HG03442 (cell line): ENCODE measurements around the gene ANKLE2.
"Not testable (repeated sequence)": the region's sequence is repeated elsewhere in the genome, so short reads cannot be mapped to it uniquely, and the experiment has no call there.

ENCODE experiments used
- ATAC-seq: cut with Tn5 transposase; IDR thresholded peaks from one replicate; pipeline ENCODE4 v1.9.1; 2021; ENCODE audit warnings: mild to moderate bottlenecking, moderate library complexity; ENCODE audit not compliant: unreplicated experiment

Gene ANKLE2

DNA sequence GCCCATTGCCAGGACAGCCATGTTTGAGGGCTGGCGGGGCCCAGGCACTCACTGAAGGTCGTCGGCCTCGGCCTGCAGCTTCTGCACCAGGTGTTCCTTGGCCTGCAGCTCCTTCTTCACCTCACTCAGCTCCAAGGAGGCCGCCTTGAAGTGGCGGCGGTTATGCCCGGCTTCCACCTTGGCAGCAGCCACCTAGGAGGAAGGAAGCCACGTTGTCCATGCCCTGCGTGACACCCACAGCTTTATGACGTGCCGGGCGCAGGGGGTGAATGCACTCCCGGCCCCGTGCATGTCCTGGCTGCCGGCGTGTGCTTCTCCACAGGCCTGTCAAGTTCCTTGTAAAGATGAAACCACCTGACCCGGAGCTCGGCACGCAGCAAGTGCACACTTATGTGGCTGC is 16.0 kb upstream of the ANKLE2 start:
- no peak for ATAC-seq

DNA sequence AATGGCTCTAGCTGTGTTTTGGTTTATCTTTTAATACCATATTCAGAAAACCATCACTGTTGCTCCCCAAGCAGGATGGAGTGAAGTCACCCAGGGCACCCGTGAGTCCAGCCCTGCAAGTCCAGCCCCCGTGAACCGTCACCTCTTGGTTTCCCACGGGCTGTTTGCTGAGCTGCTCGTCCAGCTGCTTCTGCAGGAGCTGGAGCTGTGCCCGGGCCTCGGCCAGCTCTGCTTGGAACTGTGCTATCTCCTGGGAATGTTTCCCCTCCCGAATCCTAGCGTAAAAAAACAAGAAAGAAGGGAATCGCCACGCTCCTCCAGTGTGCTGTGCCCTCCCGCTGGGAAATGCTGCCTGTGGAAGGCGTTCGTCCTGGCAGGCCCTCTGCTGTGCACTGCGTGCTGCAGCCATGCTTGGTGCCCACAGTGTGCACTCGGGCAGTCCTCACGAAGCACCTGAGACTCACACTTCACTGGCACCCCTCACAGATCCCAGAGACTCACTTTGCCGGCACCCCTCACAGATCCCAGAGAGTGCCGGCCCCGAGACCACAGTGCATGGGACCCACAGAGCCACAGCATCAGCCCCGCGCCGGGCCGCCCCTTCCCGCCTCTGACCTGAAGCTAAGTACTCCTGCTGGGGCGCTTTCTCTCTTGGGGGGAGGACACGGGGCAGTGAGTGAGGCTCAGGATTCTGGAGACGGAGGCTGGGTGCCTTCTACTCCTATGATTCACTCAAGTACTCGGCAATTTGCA is 15.4 kb upstream of the ANKLE2 start:
- ATAC-seq, result no peak

DNA sequence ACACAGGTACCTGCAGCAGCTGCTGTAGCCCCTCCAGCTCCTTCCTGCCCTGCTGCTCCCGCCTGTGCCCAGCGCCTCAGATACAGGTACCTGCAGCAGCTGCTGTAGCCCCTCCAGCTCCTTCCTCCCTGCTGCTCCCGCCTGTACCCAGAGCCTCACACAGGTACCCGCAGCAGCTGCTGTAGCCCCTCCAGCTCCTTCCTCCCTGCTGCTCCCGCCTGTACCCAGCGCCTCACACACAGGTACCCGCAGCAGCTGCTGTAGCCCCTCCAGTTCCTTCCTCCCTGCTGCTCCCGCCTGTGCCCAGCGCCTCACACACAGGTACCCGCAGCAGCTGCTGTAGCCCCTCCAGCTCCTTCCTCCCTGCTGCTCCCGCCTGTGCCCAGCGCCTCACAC is 14.6 kb upstream of the ANKLE2 start:
- ATAC-seq, result not testable (repeated sequence)

DNA sequence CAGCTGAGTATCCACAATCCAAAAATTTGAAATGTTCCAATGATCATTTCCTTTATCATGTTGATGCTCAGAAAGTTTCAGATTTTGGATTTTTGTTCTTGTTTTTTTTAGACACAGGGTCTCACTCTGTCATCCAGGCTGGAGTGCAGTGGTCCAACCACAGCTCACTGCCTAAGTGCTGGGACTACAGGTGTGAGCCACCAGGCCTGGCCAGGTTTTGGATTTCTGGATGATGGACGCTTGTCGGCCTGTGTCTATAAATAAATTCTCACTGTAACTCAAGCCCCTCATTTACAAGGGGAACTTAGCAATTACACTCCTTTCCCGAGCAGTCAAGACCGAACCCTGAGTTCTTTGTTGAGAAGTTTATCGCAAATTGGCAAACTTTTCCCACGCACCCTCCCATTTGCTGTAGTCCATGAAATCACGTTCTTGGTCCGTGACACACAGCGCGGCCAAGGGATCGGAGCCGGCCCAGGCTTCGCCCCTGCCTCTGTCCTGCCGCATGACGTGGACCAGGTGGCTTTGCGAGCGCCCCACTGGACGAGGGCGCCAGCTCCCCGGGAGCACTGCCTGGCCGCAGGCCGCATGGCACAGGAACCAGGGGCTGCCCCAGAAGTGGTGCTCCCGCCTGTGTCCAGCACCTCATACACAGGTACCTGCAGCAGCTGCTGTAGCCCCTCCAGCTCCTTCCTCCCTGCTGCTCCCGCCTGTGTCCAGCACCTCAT is 14.0 kb upstream of the ANKLE2 start:
- ATAC-seq, result no peak

DNA sequence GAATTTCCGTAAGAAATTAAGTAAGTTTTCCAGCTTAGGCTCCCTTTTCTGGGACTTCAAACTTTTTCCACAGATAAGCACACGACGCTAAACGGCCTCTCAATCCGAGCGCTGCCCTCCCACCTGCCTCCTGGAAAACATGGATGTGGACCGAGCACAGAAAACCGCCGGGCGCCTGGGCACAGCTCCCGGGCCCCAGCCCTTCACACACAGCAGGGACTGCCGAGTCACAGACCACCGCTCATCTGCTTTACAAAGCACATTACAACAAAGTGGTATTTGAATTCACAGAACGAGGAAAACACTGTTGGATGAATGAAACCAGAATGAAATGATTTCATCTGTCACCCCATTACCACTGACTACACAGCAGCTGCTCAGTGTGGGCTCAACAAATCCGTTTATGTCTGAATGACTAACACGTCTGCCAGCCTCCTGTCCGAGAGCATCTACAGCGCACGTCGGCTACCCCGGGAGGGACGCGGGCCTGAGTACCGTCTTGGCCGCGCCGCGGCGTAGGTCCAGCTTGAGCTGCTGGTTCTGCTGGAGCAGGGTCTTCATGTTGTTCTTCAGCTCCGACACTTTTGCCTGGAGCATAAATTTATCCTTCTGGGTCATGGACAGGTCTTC is 13.1 kb upstream of the ANKLE2 start:
- ATAC-seq, result no peak

DNA sequence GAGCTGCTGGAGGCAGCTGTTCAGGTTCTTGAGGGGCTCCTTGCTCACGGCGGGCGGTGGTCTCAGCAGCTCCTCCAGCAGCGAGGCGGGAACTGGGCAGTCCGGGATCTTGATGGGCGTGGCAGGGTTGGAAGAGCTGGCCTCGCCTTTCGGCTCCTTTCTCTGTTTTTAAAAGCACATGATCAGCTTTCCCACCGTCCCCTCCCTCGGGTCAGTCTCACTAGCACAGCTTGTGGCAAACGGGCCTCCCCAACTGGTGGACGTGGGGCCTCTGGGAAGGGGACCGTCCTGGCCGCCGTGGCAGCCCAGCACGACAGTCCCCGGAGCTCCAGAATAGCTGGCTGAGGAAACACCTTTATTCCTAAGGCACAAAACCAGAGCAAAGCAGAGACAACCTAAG is 12.5 kb upstream of the ANKLE2 start:
- no peak for ATAC-seq

DNA sequence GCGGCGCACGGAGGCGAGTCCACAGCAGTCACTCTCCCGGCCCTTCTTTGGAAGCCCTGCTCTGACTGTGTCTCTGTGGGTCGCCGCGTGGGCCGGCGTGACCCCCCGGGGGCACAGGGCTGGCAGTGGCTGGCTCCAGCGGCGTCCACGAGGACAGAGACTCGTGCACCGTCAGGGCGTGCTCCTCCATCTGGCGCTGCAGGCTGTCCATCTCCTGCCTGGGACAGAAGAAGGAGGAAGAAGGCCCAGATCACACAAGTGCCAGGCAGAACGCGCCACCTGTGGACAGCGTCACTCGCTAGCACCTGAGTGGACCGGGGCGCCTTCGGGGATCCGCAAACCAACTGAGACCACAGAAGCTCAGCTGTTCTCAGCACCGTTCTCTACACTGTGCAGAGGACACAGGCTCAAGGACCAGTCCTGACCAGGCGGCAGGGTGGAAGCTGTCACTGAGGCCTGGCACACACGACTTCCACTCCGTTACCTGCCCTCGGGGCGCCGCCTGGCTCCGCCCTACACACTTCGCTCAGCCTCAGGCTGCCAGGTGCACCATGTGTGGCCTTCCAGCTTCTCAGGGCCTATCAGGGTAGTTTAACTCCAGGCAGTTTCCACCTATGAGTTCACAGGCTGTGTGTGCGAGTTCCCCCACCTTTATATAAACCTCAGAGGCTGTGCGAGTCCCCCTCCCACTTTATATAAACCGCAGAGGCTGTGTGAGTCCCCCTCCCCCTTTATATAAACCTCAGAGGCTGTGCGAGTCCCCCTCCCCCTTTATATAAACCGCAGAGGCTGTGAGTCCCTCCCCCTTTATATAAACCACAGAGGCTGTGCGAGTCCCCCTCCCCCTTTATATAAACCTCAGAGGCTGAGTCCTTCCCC is 11.7 kb upstream of the ANKLE2 start:
- ATAC-seq, result no peak

DNA sequence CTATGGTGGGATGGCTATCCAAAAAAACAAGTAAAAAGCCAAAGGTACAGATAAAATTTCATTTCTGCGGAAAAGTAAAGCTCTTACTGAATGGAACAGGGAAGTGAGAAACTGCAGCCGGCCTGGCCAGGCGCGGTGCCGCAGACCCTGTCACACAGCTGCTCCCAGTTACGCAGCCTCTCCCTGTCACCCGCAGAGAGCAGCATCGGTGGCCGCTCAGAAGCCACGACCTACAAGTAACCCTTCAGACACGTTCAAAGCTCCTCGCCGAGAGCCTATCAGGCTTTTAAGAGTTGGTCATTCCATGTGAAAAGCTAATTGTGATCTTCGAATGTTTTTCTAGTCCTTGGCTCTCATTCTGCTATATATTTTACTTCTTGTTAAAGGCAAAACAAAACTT is 11.0 kb upstream of the ANKLE2 start:
- ATAC-seq, result peak; percentile 45

DNA sequence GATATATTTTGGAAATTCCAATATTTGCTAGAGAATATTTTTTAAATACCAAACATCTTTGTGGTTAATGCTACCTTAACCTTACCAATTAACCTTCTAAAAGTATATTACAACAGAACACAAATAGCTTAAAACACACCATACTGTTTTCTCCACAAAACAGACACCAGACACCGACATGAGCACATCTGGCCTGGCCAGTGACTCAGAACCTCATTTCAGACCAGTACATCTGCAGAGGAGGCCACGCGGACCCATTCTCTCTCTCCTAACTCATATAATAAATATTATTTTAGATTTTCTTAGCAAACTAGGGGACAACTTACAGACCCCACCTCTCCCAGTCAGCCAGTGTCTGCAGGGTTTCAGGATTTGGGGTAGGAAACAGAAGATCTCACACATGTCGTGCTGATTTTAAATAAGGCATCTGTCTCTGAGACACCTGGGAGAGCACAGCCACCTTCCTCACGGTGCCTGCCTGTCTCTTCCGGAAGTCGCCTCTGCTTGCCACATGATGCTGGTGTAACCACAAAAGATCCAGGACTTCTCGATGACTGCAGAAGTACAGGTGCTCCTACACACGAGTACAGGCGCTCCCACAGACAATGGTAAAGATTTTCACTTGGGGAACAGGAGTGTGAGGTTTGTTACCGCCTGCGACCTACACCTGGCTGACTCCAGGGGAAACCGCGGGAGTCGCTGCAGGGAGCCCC is 9.7 kb upstream of the ANKLE2 start:
- peak; percentile 34 for ATAC-seq

DNA sequence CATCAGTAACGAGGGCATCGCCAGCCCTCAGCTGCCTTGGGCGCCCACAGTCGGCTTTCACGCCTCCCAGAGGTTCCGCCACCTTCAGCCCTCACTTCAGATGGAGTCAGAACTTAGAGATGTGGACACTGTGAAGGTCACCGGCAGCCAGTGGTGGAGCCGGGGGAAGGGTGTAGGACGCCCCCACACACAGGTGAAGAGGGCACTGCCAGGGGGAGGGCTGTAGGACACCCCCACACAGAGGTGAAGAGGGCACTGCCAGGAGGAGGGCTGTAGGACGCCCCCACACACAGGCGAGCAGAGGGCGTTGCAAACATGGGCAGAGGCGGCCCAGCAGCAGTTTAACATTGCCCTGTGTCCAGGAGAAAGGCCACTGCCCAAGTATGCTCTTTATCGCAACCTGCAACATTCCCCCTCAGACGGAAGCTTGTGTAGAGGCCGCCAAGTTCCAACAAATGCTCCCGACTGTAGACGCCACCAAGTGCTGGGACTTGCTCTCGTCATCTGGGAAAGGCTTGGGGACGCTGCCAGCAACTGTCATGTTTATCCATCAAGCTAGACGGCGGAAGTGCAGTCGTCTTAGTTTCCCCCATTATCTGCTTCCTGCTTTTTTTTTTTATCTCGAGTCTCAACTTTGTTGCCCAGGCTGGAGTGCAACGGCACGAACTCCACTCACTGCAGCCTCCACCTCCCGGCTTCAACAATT is 4.9 kb upstream of the ANKLE2 start:
- ATAC-seq, result no peak

DNA sequence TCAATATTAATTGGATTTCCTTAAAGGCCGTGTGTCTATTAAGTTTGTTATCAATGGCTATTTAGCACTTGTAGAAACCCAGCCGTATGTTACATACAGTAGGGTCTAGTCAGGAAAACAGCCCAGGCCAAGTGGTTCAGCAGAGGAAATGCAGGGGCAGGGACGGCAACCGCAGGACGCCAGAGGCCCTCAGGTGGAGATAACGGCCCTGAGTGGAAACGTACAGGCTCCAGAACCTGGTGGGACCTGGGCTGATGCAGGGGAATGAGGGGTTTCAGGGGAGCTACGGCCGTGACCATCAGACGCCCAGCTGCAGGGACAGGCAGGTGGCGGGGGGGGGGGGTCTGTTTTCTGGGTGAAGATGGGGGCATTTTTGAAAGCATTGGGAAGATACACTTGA is 3.7 kb upstream of the ANKLE2 start:
- no peak for ATAC-seq

DNA sequence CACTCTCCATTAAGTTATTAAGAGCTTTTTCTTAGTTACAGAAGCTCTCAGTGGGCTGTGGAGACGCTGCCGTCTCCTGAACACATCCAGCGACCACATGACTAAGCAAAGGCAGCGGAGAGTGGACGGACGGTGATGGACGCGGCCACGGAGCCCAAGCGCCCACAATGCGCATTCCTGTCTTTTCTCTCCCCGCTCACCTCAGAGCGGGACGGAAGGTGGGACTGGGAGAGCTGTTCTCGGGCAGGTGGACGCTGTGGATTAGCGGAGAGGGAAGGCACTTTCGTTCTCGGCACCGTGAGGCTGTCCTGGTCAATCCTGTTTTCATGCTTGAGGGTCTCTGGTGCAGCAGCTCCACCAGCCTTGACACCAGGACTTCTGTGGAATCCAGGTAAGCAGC is 2.6 kb upstream of the ANKLE2 start:
- no peak for ATAC-seq

DNA sequence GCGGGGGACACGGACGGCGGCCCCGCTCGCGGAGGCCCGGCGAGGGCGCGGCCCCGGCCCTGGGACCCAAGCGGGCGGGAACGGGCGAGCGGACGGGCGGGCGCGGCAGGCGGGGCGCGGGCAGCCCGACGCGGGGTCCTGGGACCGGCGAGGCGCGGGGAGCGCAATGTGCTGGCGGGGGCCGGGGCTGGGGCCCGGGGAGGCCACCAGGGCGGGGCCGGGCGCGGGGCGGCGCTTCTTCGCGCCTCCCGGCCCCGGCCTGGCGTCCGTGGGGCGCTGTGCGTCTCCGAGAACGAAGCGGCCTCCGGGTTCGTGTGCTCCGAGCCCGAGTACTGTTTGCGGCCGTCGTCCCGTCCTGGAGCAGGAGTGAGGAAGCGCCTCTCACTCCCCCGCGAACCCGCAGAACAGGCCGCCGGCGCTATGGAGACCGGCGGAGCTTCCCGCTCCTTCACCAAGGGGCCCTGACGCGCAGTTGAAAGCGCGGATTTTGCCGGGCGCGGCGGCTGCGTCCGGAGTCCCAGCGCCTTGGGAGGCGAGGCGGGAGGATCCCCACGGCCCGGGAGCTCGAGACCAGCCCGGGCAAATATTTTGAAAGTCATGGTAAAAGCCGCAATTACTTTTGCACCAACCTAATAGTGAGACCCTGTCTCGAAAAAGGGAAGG is 420 bp upstream of the ANKLE2 start:
- ATAC-seq, result peak; percentile 66

DNA sequence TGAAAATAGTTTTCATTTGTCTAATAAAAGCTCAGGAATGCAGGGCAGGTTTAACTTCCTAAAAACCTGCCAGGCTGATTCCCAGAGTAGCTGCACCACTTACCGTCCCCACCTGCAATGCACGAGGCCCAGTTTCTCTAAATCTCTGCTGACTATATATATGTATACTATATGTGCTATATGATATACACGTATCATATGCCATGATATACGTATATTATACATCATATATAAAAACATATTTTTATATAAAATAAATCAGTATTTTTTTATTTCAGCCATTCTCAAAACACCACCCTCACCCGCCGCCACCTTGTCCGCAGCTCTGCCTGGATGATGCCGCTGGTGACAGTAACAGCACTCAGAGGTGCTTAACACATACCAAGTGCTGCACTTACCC is 2.3 kb downstream of the ANKLE2 start:
- no peak for ATAC-seq

DNA sequence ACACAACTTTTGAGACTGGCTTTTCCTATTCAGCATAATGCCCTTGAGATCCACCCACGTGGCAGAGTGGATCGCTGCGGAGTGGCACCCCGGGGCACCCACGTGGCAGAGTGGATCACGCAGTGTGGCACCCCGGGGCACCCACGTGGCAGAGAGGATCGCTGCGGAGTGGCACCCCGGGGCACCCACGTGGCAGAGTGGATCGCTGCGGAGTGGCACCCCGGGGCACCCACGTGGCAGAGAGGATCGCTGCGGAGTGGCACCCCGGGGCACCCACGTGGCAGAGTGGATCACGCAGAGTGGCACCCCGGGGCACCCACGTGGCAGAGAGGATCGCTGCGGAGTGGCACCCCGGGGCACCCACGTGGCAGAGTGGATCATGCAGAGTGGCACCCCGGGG is 2.8 kb downstream of the ANKLE2 start:
- not testable (repeated sequence) for ATAC-seq

DNA sequence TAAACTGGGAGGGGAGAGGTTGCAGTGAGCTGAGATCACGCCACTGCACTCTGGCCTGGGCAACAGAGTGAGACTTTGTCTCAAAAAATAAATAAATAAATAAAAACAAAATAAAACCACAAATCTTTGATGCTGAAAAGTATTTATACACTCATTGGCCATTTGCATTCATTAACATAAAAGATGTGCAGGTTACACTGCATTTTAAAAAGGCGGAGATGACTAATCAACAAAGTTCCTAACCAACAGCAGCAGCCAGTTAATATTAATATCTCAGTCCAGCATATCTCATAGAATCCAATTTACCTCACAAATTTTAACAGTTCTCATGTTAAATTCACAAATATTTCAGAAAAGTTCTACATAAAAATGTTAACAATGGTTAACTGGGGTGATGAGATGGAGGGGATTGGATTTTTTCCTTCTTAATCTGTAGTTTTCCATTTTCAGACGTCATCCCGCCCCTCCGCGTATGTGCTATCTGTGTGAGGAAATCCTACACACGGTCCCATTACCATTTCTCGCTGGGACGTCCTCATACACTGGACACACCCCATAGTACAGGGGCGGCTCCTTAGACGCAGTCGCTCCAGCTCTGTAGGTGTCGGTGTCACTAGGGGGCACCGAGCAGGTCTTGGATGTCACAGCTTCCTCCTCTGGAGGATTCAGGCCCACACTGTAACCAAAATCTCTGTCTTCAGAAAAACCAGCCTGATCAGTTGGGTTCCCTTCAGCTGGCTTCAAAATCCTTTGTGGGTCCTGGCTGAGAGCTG is 7.3 kb downstream of the ANKLE2 start:
- ATAC-seq, result no peak

DNA sequence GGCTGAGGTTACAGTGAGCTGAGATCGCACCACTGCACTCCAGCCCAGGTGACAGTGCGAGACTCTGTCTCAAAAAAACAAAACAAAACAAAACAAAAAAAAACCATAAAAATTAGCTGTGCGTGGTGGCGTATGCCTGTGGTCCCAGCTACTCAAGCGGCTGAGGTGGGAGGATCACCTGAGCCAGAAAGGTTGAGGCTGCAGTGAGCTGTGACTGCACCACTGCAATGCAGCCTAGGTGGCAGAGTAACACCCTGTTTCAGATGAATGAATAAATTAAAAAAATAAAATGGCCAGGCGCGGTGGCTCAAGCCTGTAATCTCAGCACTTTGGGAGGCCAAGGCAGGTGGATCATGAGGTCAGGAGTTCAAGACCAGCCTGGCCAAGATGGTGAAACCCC is 8.0 kb downstream of the ANKLE2 start:
- not testable (repeated sequence) for ATAC-seq

DNA sequence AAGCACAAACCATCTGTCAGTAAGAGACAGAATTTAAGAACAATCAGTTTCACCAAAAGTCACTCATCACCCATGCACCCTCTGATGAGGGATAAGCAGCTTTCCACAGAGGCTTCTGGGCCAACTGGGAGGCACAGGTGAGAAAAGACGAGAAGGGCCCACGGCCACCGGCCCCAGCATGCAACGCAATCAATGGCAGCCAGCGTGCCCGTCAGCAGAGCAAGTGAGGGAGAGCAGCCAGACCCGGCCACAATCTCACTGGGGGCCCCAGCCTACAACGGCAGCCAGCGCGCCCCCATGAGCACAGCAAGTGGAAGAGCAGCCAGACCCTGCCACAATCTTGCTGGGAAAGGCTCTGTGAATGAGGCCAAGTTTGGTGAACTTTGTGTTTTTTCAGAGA is 13.3 kb downstream of the ANKLE2 start:
- no peak for ATAC-seq

DNA sequence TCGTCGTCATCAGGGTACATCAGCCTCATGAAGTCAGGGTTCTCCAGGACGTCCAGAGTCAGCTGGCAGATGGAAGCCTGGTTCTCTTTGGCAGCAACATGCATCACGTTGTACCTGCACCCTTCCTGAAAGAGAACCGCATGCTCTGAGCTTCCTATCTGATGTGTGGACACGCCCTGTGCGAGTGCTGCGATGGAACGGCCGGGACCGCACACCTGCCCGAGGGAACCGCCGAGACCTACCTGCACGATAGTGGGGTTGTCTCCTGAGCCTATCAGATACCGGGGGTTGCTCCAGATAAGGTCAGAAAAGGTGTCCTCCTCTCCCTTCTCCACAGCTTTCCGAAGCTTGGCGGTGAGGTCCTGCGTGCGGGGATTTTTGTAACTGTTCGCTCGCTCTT is 13.7 kb downstream of the ANKLE2 start:
- no peak for ATAC-seq
